HG03135 (cell line): ENCODE measurements around the gene MAPKAP1.

Experiments
- ATAC-seq: cut with Tn5 transposase; IDR thresholded peaks from one replicate; pipeline ENCODE4 v1.9.1; 2021; ENCODE audit warnings: mild to moderate bottlenecking, moderate library complexity; ENCODE audit not compliant: unreplicated experiment

MAPKAP1 gene

DNA sequence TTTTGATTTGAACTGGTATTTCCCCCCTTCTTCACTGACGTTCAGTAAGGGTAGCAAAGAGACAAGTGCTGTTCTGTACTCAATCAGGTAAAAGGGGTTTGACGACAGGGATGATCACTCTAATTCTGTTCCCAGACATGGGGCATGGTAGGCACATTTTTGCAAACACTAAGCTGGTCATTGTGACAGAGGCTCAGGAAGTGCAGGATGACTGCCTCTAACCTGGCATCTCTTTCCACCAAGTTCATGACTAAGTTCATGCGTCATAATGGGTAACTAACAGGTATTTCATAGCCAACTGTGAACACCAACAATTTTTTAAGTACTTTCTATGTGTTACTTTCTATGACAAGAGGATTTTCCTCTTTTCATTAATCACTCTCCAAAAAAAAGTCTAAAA lies 166.5 kb downstream of the MAPKAP1 start:
- ATAC-seq: no peak

DNA sequence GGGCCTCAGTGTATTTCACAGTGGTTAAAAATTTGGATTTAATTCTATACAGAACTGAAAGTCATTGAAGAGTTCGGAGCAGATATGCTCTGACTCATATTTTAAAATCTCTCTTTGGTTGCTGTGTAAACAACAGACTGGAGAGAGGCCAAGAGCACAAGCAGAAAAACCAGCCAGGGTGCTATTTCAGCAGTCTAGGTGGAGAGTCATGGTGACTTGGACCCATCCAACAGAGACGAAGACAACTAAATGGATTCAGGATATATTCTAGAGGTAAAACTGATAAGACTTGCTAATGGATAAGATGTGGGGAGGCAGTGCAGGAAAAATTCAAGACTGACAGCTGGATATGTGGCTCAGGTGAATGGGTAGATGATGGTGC lies 168.9 kb downstream of the MAPKAP1 start:
- no peak for ATAC-seq

DNA sequence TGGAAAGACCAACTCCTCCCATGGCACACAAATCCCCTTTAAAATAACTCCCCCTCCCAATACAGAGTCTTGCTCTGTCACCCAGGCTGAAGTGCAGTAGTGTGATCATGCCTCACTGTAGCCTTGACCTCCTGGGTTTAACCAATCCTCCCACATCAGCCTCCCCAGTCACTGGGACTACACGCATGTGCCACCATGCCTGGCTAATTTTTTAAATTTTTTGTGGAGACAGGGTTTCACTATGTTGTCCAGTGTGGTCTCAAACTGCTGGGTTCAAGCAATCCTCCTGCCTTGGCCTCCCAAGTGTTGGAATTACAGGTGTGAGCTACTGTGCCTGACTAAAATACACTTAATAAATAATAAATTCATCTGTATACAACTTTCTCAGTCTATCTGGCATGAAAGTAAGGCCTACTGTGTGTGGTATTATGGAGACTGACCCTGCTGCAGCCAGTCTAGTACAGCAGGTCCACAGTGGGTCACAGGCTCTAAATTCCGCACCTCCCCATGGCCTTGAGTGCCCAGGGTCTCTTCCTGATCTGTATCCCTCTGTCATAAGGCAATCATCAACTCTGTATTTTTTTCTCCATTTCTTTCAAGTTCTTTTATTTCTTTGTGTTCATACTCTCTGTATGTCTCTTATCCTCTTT lies 169.4 kb downstream of the MAPKAP1 start:
- ATAC-seq: no peak

GRCh38 chr9:125536776-125537175 lies 170.2 kb downstream of the MAPKAP1 start:
- ATAC-seq: no peak

GRCh38 chr9:125536167-125536772 lies 170.7 kb downstream of the MAPKAP1 start:
- no peak for ATAC-seq

DNA sequence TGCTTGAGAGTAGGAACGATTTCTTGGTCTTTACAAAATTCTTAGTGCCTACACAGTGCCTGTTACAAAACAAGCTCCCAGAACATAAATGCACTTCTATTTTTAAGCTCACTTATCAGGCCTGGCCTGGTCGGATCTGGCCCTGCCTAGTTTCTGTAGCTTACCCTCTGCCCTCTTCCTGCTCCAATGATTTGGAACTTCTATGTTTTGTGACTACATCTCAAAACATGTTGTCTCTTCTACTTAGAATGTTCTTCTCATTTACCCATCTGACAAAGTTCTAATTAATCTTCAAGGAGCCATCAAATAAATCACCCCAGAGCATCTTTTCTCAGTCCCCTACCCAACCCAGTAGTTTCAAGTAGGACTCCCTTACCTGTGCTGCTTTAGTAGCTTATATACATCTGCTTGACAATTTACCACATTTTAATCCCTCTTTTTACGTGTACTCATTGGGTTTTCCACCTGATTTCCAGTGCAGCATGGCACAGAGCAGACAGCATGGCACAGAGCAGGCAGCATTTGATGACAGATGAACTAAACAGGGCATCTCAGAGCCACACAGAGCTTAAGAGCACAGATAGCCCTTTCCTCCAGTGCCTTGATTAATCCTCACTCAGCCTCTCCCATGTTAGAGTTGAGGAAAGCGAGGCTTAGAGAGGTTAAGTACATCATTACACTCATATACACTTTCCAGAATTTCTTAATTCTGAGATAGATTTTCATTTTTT lies 171.9 kb downstream of the MAPKAP1 start:
- no peak for ATAC-seq

DNA sequence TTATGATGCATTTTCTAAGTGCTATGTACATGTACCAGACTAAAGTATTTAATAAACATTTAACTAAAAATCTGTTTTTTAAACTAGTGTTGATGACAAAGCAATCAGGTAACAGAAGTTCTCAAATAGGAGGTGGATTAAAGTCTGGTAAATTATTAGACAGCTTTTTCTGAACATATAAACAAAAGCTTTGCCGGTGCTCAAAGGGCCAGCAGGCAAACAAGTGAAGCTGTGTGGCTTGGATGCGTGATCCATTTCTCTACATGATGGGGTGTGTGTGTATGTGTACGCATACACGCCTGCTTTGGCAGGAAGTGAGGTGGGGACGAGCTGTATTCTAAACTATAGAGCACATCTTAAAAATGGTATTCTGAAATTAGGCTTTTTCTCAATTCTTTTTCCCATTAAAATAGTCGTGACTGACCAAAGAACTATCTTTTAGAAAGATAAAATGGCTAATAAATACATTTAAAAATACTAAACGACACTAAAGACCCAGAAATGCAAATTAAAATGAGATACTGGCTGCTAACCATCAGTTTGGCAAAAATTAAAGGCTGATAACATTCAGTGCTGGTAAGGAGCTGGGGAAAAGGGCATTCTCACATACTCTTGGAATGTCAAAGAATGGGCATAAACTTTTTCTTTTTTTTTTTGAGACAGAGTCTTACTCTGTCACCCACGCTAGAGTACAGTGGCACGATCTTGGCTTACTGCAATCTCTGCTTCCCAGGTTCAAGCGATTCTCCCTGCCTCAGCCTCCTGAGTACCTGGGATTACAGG lies 174.0 kb downstream of the MAPKAP1 start:
- ATAC-seq: no peak

DNA sequence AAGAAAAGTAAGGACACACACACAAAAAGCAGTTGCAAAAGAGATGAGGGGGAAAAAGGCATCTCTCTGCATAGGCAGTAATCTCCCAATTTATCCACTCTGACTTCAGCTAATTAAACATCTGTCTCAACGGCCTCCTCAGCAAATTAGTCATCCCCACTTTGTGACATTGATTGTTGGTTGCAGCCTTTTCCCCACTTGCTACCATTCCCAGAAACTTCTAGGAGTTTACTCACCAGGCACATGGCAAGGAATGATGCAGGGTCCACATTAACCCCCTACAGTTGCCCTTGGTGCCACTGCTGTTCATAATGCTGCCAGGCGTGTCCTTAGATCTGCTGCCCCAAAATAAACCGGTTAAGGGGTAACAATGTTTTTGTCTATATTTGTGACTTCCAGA lies 174.6 kb downstream of the MAPKAP1 start:
- no peak for ATAC-seq

DNA sequence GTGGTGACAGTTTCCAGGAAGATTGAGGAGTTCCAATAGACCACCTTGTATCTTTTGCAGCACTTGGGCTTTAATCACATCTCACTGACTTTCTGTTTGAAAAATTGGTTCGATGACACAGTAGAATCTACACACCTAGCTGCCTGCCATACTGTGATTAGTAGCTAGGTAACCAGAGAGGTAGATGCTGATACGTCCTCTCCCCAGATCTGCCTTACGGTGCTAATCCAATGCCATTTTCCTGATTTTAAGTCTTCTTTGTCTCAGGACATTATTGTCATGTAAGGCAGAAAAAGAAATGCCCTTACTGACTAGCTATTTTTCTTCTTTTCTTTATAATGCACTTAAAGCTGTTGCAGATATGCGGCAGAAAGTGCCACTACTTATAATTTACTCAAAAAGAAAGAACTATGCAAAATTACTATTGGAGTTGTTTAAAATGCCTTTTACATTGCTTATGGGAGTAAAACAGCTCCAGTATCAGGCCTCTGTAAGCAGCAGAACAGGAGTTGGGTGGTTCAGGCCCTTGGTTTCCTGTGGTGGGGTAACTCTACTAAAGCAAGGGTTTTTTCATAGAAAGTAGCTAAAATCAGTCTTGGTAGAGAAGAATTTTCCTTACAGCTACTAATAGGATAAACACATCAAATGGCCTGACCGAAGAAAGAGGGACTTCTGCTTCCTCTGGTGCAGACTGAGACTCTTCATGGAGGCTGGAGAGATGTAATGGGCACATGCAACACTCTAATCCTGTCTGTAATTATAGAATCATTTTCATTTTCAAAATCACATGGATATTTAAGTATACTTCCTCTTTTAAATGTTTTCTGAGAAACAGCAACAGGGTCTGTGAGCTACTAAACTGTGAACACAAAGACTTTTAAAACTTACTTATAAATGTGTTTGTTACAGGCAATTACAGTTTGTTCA lies 177.2 kb downstream of the MAPKAP1 start:
- peak; percentile 69 for ATAC-seq

GRCh38 chr9:125529107-125529506 lies 177.9 kb downstream of the MAPKAP1 start:
- ATAC-seq: no peak

DNA sequence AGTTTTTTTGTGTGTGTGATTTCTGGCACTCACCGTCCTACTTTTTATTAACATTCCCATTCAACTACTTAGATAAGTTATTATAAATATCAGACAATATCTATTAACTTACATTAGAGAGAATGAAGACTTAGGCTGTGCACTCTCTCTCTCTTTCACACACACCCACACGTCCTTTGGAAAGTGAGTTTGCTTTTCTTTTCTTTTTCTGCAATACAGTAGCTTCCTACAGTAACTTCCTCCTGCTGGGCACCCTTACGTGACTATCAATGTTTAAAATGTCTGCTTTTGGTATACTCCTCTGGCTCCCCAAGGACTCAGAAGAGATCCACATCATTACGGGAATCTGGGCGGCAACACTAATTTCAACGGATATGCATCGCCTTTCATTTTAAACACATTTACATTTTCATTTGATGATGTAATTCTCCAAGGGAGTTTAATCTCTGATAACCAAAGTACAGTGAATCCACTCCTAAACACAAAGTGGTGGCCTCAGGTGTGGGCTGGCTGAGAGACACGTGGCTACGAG lies 179.5 kb downstream of the MAPKAP1 start:
- ATAC-seq: no peak

DNA sequence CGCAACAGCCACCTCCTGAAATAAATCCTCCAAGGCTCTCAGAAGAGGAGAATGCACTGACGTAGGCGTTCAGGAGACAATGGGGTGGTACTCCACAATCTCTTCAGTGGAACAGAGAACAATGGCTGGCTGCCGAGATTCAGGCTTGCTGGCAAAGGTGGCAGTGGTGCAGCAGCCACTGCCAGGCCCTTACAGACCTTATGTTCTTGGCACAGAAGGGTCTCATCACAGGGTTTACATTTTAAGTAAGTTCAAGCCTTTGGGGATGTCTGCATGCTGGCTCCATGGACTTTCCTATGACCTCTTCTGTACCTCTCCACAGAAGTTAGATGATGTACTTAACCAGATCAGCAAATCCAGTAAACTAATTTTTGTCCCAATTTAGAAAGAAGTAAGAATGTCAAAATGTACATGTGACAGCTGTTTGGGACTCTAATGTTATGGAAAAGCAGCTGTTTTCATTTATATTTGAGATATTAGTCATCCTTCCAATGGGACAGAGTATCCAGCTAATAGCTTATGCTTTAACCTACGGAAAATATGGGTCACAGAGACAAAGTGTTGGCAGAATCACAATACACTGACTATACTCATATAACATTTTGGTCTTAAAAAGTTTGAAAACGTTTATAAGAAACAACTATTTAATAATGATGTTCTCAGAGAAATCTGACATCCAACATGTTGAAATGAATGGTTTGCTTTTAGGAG lies 180.9 kb downstream of the MAPKAP1 start:
- no peak for ATAC-seq

DNA sequence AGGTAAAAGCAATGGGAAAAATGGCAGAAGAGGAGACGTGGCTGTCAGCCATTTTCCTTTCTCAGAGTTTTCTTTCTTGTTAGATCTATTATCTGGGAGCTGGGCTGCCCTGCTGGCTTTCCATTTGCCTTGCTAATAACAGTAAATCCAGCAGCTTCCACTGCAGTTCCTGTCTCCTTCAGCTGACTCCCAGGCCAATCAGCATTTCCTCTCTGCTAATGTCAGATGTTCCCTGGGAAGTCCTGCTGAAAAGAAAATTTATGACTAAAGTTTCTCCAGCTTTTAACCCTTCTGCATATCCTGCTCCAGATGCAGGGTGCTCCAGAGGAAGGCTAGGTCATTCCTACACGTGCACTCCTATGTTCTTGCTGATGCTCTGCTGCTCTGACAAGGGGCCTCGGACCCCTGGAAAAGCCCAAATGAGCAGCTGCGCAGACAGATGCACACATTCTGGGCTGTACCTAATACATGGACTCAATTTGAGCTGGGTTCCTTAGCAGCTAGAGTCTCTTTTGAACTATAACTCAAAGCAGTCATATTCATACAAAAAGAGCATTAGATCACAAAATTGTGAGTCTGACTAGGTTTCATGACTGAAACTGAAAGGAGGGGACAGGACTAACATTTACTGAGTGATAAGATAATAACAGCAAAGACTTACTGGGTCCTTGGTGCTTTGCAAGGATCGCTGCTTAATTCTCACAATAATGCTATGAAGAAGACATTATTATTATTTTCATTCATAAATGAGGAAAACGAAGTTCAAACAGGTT lies 182.2 kb downstream of the MAPKAP1 start:
- no peak for ATAC-seq

DNA sequence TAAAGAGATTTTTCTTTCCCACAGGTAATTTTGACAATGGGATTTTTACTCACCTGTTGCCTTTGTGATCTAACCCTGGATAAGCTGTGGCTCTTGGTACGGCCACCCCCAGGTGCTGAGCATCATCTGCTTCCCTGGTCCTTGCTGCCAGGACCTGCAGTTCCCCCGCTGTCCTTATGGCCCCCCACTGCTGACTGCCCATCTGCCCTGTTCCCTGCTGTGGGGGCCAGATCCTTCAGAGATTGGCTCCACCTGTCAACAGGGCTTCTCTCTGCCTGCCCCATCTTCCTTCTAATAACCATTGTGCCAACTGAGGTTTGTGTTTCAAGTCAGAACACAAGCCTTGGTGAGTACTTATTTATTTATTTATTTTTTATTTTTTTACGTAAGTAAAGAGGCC lies 183.3 kb downstream of the MAPKAP1 start:
- no peak for ATAC-seq

DNA sequence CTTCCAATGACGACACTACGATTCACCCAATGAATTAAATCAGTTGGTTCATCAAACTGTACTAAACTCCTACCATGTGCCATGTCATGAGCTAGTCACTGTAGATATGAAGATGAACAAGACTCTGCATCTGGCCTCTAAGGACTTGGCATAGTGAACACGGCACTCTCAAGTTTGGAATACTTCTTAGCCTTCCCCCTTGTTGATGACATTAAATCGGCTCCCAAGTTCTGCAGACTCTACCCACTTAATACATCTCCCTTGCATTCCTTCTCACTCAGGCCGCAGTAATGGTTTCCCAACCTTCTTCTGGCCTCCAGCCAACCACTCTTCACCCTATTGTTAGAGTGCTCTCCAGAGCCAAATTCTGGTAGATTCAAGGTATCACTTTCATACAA lies 184.7 kb downstream of the MAPKAP1 start:
- no peak for ATAC-seq

DNA sequence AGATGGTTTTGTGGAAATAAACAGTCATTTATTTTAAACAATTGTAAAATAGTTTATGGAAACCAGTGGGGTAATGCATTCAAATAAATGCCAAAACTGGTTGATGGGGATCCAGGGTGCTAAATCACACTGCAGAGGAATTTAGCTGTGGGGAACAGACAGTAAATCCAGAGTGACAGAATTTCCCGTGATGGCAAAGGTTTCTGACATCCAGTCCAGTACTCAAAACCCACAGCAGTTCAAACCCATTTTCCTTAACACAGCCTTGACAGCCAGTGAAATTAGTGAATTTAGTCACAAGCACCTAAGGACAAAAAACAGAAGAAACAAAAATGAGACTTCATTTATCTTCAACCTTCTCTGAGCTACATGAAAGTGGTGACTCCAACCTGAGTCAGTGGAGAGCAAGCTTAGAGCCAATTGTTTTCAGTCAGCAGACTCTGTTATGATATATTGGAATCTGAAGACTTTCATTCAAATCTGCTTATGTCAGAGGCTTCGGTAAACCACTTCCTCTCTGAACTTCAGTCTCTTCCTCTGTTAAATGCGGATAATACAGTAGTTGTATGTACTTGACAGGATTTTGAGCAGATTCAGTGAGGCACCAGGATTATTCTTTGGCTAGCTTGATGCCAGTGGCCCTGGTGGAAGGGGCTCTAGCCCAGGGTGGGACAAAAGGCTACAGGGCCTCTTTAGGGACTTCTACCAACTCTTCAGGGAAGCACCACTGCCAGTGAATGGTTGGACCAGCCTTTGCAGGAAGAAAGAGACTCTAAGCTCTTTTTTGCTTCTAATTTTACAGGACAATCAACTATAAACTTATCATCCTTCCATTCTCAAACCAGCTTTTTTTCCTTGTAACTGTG lies 185.3 kb downstream of the MAPKAP1 start:
- ATAC-seq: no peak

GRCh38 chr9:125519734-125520133 lies 187.3 kb downstream of the MAPKAP1 start:
- ATAC-seq: no peak

DNA sequence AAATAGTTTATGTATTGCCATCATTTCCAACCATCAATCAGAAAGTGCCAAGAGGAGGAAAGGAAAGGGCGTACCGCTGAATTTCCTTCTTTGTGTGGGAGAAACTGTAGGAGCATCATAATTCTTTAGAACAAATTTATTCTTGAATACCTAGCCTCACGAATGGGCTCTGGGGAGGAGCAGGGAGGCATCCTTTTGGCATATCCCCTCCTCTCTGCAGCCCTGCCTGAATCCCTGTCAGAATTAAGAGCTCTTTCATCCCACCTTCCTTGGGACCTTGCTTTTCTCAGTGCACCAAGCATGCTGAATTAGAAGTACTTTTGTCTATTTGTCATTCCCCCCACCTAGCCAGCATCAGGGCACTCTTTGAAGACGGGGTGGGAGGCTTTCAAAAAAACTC lies 189.4 kb downstream of the MAPKAP1 start:
- no peak for ATAC-seq
